ENCODE results near the gene NPC1.
"Not testable (repeated sequence)": the region's sequence is repeated elsewhere in the genome, so short reads cannot be mapped to it uniquely, and the experiment has no call there.

Gene NPC1

DNA sequence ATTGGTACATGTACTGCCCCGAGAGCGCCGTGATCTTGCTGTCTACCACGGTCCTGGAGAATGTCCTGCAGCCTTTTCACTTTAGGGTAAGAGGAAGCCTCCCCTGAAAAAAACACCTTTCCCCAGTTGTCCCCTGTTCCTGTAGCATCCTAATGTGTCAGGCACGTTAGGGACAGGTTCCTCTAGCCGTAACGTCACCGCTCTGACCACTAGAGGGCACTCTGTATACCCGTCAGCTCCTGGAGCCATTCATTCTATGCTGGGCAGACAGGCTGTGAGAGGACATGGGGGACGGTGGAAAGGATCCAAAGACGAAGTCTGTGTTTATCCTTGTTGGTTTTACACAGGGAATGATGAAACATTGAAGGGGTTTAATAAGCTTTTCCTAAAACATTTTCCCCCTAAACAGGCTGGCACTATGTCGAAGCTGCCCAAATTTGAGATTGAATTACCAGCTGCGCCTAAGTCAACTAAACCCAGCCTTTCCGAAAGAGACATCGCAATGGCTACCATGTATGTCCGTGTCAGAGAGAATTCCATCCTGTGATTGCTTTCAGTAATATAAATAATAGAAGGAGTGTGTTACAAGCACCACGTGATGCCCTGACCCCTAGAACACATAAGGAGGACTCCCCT, 70.3 kb downstream of the NPC1 start:
- DNase-seq = no peak

DNA sequence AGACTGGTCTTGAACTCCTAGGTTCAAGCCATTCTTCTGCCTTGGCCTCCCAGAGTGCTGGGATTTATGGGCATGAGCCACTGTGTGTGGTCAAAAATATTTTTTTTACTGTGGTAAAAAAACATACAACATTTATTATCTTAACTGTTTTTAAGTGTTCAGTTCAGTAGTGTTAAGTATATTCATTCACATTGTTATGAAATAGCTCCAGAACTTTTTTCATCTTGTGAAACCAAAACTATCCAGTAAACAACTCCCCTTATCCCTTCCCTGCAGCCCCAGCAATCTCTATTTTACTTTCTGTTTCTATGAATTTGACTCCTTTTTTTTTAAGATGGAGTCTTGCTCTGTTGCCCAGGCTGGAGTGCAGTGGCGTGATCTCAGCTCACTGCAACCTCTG, 73.7 kb downstream of the NPC1 start:
- no peak for DNase-seq

DNA sequence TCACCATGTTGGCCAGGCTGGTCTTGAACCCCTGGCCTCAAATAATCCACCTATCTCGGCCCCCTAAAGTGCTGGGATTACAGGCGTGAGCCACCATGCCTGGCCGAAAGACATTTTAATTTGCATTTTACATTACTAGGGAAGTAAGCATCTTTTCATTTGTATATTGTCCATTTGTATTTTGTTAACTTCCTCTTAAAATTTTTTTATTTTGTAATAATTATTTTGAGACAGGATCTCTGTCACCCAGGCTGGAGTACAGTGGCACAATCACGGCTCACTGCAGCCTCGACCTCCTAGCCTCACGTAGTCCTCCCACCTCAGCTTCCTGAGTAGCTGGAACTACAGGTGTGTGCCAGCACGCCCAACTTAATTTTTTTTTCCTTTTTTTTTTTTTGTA, 74.1 kb downstream of the NPC1 start:
- DNase-seq = not testable (repeated sequence)

DNA sequence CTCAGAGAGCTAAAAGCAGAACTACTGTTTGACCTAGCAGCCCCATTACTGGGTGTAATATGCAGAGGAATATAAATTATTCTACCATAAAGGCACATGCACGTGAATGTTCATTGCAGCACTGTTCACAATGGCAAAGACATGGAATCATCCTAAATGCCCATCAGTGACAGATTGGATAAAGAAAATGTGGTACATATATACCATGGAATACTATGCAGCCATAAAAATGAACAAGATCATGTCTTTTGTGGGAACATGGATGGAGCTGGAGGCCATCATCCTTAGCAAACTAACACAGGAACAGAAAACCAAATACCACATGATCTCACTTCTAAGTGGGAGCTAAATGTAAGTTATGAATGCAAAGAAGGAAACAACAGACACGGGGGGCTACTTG, 75.4 kb downstream of the NPC1 start:
- DNase-seq = not testable (repeated sequence)

DNA sequence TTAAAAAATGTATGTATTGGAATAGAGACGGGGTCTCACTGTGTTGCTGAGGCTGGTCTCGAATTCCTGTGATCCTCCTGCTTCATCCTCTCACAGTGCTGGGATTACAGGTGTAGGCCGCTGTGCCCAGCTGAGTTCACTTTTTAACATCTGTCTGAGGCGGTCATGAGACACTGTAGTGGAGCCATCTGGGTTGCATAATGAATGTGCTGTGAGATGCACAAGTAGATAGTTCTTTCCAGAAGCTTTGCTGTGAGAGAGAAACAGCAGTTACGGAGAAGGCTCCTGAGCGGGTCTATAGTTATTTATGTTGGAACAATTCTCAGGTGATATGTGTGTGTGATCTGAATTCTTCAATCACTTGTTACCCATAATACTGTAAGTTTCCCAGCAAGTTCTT, 79.9 kb downstream of the NPC1 start:
- no peak for DNase-seq

DNA sequence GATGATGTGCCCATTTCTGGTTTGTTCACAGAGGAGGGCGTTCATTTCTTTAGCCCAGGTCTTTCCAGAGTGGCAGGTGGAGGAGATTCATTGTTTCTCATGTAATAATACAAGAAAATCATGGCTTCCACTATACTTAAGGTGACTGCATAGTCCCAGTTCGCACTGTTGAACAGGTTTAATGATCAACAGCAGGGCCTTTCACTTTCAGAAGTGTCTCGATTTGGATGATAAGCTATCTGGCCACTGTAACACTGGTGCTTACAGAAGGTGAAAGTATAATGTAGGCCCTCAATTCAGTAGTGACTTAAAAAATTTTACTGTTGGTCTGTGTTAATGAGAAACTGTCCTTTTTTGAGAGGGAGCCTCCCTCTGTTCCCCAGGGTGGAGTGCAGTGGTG, 81.6 kb downstream of the NPC1 start:
- DNase-seq = no peak

DNA sequence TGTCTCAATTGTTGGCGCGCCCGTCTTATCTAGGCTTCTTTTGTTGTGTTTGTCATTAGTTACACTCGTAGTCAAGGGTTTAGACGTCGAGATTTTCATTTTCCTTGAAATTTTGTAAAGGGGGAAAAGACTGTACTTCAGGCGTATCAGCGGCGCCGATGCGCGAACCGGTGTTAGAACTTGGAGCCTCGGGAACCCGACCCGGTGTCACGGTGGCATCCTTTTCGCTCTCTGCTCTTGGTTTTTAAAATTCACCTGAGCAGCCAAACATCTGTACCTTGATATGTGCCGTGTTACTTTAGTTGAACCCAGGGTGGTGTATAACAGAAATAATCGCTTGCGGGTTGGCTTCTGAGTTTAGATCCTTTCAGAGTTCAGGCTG, 82.4 kb downstream of the NPC1 start:
- DNase-seq = no peak

DNA sequence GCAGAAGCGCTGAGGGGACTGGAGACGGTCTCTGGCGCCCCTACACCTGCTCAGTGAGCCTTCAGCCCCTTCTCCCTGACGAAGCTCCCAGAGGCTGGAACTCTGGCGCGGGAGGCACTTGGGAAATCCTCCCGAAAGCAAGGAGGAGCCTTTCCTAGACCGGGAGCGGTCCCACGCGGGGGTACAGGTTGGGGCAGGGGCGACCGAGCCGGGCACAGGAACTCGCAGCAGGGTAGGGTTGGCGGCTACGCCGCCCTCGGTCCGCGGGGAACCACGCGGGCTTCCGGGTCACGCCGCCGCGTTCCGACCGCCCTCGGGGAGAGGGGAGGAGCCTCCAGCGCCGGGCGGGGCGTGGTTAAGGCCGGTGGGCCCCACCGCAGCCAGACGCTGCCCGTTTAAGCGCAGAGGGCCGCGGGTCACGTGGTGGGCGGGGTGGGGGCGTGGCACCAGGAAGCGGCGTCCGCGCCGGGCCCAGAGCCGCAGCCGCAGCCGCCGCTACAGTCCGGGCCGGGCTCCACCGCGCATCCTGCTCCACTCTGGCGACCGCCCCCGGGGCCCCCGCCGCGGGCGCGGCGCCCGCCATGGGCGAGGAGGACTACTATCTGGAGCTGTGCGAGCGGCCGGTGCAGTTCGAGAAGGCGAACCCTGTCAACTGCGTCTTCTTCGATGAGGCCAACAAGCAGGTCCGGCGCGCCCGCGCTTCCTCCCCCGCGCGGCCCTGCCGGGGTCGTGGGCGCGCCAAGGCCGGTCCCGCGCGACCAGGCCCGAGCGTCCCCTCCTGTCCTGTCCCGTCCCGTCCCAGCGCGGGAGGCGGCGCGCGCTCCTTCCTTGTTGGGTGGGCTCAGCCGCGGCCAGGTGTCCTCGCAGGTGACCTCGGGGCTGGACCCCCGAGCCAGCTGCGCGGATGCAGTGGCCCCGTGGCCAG, 83.0 kb downstream of the NPC1 start, which contains the start of gene RMC1:
Gene RMC1 (plus strand): TSS at position 474 of the 925 bp plus-strand sequence. CDS start 108 bp downstream, at position 582.
- DNase-seq = no peak

DNA sequence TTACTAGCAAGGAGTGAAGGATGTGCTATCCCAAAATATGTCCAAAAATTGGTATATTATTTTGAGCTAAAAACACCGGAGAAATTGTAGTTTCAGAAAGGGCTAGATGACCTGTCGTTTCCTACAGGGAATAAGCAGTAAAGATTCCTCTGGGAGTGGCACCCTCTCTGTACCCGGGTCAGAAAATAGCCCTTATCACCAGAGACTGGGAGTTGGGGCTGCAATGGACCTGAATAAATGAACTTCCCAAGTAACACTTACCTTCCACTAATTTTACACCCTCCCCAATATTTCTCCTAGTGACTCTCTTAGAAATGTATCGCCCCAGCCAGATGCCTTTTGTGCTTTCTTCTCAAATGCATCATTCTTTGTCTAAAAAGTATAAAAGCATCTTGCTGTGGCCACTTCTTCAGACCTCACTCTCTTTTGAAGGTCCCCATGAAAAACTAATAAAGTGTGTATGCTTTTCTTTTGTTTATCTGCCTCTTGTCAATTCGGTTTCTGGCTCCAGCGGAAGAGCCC, 83.7 kb downstream of the NPC1 start:
- no peak for DNase-seq

DNA sequence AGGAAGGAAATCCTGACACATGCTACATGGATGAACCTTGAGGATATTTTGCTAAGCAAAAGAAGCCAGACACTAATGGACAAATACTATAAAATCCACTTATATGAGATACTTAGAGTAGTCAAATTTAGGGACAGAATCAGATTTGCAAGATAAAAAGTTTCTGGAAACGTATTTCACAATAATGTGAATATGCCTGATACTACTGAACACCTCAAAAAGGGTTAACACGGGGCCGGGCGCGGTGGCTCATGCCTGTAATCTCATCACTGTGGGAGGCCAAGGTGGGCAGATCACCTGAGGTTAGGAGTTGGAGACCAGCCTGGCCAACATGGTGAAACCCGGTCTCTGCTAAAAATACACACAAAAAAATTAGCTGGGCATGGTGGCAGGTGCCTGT, 84.7 kb downstream of the NPC1 start:
- no peak for DNase-seq

GRCh38 chr18:23499291-23499781, 87.0 kb downstream of the NPC1 start:
- DNase-seq = no peak

DNA sequence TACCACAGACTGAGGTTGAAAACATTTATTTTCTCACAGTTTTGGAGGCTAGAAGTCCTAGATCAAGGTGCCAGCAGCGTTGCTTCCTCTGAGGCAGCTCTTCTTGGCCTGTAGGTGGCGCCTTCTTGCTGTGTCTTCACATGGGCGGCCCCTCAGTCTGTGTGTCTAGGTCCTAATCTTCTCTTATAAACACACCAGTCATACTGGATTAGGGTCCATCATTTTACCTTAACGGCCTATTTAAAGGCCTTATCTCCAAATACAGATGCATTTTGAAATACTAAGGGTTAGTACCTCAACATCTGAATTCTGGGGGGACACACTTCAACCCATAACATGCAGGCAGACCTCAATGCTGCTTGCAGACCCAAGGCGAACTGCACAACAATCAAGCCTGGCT, 87.4 kb downstream of the NPC1 start:
- DNase-seq = peak; percentile 25

- no peak for DNase-seq
Measured at GRCh38 chr18:23498117-23498516, 88.2 kb downstream of the NPC1 start.

- no peak for DNase-seq
Measured at GRCh38 chr18:23495723-23496440, 90.4 kb downstream of the NPC1 start.

GRCh38 chr18:23494992-23495391, 91.3 kb downstream of the NPC1 start:
- no peak for DNase-seq

DNA sequence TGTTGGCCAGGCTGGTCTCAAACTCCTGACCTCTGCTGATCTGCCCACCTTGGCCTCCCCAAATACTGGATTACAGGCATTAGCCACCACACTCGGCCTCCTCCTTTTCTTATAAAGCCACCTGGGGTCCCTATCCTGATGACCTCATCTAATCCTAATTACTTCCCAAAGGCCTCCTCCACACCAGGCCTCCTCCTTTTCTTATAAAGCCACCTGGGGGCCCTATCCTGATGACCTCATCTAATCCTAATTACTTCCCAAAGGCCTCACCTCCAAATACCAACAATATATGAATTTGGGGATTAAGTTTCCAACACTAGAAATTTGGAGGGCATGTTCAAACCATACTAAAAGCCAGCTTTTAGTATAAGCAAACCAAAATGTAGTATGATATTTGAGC, 92.7 kb downstream of the NPC1 start:
- no peak for DNase-seq

DNA sequence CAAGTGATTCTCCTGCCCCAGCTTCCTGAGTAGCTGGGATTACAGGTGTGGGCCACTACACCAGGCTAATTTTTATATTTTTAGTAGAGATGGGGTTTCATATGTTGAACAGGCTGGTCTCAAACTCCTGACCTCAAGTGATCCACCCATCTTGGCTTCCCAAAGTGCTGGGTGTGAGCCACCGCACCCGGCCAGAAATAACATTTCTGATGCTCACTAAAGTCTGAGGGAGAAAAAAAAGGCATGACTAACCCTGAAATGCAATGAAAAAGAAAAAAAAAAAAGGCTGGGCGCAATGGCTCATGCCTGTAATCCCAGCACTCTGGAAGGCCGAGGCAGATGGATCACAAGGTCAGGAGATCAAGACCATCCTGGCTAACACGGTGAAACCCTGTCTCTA, 96.7 kb downstream of the NPC1 start:
- not testable (repeated sequence) for DNase-seq

DNA sequence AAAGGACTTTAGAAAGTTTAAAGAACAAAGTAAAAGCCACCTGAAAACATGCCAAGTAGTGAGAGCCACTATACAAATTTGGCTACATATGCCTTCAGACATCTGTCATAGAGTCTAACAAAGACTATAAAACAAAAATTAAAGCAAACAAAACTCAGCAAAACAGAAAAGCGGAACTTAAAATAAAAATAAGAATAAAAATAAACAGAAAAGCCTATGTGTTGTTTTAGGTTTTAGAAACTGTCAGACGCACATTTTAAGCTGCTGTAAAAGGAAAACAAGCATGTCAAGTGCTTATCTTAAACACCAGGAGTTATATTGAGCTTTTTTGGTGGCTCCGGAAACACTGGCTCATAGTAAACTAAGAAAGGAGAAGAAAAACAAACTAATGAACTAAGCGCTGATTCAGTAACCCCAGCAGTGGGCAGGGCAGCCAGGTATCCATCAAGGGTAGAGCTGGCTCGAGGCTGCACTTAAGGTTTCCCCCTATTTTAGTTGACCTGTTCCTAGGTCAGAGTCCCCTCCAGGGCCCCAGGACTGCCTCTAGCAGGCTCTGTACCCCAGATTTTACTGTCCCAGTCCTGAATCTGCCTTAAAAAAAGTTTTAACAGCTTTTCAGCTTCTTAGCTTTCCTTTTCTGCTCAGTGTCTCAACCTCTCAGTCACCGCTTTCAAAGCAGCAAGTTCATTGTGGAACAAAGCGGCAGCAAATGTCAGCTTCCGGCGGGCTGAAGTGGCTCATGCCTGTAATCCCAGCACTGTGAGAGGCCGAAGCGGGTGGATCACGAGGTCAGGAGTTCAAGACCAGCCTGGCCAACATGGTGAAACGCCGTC, 98.4 kb downstream of the NPC1 start:
- DNase-seq = no peak

DNA sequence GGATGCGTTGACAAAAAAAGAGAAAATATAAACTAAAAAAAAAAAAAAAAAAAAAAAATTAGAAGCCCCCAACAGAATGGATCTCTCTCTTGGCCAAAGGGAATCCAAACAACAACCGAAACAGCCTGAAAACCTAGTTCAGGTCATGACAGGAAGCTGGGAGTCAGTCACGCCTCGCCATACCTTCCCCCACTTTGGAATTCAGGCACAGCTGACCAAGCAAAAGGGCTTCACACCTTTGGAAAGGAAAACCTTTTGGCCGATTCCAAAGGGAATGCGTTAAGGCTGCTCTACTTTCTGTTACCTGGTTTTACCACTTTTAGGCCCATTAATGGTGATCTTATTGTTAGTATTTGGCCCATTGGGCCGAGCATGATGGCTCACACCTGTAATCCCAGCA, 100.9 kb downstream of the NPC1 start:
- DNase-seq = no peak

- DNase-seq = no peak
Measured at GRCh38 chr18:23484561-23485182, 101.6 kb downstream of the NPC1 start.
